Fibroblast of skin of right quadriceps (primary cell): ENCODE results near the gene CBLL1.

Experiments
- DNase-seq: peaks from one replicate; pipeline ENCODE4 v3.0.0-alpha.2; 2013

The CBLL1 gene

DNA sequence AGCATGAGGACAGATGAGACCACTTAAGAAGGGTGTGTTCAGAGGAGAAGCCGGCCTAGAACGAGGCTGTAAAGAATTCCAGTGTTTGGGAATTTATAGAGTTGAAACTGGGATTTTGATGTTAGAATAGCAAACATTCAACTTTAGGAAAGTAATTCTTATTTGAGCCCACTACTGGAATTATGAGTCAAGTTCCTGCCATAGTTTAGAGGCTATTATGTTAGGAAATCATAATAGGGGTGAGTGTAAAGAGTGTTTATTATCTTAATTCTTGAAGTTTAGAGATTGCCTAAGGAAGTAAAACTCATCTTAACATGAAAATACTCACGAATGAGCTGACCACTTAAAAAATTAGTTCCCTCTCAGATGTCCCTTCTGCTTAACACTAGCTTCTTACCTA lies 2.1 kb downstream of the CBLL1 start:
- no peak for DNase-seq

DNA sequence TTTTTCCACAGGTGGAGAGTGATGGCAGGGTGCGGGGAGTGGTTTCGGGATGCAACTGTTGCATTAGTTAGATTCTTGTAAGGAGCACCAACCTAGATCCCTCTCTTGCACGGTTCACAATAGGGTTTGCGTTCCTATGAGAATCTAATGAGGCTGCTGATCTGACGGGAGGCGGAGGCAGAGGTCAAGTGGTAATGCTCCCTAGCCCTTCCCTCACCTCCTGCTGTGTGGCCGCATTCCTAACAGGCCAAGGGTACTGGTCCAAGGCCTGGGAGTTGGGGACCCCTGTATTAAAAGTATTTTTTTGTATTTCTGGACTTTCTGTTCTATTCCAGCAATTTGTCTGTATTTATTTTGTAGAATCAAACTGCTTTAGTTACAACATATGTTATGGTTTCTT lies 7.2 kb downstream of the CBLL1 start:
- no peak for DNase-seq

DNA sequence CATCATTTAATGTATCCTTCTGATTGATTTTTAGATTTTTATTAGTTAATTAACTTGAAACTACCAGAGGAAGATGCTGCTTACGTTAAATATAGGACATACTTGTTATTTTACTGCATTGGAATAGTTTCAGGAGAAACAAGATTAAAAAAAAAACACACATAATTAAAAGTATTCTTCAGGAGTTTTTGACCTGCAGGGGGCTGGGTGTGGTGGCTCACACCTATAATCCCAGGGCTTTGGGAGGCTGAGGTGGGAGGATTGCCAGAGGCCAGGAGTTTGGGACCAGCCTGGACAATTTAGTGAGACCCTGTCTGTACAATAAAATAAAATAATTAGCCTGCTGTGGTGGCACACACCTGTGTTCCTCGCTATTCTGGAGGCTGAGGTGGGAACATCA lies 10.7 kb downstream of the CBLL1 start:
- DNase-seq = no peak

DNA sequence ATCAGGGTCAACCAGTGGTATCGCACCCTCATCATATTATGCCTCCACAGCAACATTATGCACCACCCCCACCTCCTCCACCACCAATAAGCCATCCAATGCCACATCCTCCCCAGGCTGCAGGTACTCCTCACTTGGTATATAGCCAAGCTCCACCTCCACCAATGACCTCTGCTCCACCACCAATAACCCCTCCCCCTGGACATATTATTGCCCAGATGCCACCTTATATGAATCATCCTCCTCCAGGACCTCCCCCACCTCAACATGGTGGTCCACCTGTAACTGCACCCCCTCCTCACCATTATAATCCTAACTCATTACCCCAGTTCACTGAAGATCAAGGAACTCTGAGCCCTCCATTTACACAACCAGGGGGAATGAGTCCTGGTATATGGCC lies 14.7 kb downstream of the CBLL1 start:
- no peak for DNase-seq

DNA sequence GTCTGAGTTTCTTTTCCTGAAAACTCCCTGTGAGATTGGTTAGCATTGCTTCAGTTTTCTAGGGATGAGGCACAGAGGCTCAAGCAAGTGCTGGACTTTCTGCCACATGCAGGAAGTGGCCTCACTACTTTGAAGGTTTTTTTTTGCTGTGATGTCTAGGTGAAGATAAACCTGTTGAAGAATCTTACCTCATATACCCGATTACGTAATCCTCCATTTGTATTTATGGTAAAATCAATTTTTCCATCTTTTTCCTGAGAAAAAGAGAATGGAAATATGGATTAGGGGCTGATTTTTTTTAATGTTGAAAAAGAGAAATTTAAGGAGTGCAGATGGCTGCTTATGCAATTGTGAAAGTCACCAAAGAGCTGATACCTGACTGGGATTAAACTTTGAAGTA lies 23.4 kb downstream of the CBLL1 start:
- no peak for DNase-seq

DNA sequence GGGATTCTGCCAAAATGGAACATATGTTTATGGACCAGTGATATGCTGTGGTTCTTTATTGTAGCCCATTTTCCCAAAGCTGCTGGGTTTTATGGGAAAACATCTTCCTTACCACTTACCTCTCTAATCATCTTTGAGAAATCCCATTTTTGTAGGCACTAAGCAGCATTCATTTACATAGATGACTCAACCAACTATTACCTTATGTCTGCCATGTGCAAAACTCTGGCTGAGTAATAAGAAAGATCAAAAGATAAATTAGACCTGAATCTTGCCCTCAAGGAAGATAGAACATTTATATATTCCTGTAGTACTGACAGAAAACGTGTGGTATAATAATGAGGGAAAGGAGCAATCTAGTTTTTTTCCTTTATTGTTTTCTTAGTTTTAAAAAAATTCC lies 24.3 kb downstream of the CBLL1 start:
- DNase-seq = no peak

DNA sequence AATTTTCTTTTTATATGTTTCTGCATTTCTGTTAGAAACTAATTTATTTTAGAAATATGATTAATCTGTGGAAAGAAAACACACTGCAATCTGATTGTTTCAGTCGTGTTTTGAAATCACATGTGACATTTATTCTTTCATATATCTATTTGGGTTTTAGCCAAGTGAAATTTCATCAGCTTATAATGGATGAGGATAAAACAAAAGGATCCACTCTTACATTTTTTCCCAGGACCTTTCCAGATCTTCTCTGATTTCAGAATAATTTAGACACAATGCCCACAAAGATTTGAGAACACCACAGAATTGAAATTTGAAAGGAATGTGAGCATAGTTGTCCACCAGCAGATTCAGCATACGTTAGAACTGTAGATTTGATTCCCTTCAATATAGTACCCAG lies 29.1 kb downstream of the CBLL1 start:
- no peak for DNase-seq

DNA sequence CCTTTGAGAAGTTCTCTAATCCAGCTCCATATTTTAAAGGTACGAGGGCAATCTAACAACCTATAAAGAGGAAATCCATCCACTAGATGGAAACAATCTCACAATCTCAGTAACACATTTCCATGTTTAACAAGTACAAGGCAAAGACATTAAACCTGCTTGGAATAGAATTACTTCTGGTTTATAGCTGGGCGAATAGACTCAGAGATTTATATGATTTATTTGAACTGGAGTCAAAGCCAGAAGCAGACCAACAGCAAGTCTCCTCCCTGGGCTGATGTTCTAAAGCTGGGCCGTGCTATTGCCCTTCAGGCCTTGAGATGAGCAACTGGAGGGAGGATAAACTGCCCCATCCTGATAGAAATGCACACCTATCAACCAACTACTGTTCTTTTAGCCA lies 33.8 kb downstream of the CBLL1 start:
- no peak for DNase-seq

DNA sequence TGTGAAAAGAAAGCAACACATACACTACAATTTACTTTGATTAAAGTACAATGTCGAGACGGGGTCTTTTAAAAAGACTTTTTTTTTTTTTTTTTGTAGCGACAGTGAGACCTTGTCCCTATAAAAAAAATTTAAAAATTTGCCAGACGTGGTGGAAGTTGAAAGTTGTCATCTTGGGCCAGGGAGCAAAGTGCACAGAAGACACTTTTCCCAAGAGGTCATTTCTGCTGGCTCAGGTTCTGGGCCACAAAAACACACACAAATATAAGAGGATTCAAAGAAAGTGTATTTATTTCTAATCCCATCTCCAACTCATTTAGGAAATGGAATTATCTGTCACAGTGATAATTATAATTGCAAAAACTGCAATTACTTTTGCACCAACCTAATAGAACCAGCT lies 34.3 kb downstream of the CBLL1 start:
- DNase-seq = no peak

DNA sequence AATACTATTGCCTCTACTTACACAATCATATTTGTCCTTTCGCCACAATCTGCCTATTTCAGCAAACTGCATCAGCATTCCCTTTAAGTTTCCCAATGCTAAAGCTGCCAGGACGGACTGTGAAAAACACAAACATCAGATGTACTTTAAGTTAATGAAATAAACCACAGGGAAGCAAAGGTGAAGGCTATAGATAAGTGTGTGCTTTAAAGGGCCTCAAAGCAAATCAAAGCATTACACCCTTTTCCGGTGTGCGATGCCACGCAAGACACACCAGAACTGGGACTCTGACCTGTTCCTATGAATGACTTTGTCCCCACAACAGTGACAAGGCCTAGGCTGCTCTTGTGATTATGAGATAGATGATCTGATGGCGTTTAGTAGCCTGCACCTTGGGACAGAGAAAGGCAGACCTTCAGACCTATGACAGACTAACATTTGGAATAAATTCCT lies 35.7 kb downstream of the CBLL1 start:
- DNase-seq = no peak

DNA sequence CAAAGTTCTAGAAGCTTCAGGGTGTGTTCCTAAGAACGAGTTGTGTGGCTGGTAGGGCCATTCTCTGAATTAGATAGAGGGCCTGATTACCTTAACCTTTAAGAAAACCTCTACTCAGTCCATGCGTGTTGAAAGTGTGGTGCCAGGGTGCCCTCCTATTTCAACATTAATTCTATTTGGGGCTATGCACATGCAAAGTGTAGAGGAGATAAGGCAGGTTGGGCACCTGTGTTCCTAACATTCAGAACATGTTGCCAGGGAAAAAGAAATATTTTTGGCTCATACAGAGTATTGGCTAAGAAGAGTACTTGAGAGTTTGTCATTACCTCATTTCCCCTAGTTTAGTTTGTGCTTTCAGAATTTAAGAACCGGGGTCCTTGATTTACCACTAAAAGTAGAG lies 38.4 kb downstream of the CBLL1 start:
- no peak for DNase-seq

DNA sequence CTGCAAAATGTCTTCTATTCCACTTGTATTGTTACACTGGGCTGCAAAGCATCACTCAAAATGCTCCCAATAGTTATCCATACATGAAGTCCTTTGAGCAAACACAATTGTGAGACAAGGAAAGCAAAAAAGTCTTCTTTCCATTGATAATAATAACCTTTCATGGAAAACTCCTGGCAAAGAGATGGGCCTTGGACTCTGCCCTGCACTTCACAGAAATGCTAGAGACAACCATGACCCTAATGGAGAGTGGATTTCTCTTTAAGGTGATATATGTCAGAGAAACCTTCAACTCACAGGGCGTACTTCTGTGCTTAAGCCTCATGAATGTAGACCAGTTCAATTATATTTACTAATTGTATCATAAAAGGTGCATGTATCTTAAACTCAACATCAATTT lies 39.7 kb downstream of the CBLL1 start:
- no peak for DNase-seq

DNA sequence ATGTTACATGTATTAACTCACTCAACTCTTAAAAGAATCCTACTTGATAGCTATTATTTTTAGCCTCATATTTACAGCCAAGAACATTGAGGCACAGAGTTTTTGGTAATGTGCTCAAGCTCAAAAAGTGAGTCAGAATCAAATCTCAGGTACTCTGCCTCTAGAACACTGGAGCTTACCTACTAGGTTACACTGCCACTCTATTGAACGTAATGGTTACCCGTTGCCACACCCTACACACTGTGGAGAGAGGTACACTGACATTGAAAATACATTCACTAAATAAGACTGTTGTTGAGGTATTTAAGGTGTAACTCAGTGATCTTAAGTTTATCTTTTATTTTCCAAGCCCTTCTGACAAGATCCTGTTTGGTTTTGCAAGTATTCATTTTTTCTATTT lies 41.2 kb downstream of the CBLL1 start:
- DNase-seq = no peak

DNA sequence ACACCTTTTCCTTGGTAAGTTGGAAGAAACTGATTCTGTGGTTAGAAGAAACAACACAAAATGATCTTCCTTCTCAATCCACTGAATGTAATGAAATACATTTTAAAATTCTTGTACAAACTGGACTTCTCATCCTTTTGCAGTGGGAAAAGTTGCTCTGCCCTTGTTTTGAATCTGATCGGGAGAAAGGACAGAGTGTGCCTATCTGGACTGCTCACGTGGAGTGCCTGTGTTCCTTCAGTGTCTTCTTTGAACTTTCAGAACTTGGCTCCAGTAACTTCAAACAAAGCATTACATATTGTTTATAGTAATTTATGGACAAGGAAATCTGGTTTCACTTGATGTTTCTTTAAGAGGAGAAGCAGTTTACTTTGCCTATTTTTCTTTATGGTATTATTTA lies 42.0 kb downstream of the CBLL1 start:
- DNase-seq = no peak

DNA sequence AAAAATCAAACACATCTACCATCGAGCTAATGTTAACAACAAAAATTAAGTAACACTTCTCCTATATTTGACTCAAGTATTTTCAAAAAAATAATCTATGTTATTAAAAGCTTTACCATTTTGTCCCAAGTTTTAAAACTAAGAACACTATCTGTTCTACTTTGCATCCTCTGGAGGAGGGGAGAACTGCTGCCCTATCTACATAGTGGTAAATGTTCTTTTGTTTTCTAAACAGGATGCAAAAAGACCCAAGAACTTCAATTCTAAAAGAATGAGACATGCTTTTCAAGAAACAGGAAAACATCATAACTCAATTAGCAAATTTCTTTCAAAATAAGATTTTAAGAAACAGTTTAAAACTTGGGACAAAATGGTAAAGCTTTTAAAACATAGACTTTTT lies 44.3 kb downstream of the CBLL1 start:
- DNase-seq = no peak

DNA sequence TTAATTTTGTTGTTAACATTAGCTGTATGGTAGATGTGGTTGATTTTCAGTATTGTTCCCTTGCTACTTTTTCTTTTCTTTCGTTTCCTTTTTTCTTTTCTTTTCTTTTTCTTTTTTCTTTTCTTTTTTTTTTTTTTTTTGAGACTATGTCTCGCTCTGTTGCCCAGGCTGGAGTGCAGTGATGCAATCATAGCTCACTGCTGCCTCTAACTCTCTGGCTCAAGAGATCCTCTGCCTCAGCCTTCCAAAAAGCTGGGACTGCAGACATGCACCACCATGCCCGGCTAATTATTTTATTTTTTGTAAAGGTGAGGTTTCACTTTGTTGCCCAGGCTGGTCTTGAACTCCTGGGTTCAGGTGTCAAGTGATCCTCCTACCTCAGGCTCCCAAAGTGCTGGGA lies 44.7 kb downstream of the CBLL1 start:
- DNase-seq = no peak

DNA sequence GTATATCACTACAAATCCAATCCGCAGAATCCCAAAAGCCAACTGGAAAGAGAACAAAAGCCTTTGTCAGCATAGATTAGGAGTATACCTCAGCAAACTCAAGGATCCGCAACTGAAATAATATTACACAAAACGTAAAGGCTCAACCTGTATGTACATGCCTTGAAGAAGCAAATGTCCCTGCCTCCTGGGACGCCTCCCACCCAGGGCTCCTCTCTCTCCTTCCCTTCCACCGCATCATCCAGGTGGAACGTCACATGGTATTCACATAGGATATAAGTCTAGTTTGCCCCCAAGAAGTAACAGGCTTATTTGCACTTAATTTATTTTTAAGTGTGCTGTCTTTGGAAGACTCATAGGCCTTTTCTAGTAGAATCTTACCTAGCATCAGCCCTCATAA lies 45.7 kb downstream of the CBLL1 start:
- no peak for DNase-seq

DNA sequence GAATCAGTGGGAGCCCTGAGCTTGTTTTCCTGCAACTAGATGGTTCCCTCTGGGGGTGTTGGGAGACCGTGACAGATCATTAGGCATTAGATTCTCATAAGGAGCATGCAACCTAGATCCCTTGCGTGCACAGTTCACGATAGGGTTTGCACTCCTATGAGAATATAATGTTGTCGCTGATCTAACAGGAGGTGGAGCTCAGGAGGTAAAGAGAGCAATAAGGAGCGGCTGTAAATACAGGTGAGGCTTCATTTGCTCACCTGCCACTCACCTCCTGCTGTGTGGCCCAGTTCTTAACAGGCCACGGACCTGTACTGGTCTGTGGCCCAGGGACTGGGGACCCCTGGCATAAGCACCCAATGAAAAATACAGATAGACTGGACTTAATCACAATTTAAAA lies 48.4 kb downstream of the CBLL1 start:
- DNase-seq = no peak

DNA sequence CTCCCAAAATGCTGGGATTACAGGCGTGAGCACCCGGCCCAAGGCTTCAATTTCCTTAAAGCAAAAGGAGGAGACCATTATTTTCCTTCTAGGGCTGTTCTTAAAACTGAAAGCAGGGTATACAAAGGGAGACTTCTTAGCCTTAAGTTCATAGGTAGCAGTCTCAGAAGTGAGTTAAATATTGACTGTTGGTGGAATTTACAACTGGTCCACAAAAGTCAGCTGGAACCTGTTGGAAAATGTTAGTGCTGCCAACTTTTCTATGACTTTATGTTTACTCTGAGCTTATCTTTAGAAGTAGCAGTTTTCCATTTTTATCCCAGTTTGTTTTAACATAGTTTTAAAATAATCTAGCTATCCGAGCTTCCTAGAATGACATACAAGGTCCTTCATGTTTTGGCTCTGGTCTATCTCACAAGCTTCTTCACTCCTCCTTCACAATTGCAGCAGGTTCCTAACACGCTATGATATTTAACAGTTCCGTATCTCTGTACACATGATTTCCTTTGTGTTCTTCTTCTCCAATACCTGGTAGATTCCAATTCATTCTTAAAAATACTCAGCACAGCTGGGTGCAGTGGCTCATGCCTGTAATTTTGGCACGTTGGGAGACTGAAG lies 55.8 kb downstream of the CBLL1 start:
- no peak for DNase-seq

DNA sequence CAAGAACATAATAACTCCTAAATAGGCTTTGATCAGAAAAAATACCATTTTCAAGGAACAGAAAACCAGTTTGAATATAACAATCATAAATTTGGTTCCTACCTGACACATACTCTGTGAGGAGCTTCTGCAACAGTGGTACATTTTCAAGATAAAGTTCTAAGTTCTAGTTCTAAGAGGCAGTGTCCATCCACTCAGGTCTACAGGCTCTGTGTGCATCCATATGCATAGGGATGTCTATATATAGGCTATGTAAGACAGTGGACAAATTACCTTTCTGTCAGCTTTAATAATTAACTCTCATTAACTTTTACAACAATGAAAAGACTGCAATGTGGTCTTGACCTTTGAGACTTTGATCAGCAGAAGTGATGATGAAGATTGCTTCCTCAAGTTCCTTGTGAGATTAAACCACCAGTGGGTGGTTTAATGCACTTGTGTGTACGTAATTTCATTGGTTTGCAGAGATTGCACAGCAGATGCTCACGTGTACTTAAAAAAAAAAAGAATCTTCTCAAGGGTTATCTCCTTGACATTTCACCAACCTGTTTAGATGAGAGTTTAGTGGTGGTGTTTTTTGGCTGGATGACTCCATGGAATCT lies 59.2 kb downstream of the CBLL1 start, which contains the start of gene SLC26A3:
Gene SLC26A3, minus strand, starts transcription at position 215 of the 602 bp plus-strand sequence. CDS start 8,714 bp downstream, outside the sequence.
- DNase-seq = no peak

DNA sequence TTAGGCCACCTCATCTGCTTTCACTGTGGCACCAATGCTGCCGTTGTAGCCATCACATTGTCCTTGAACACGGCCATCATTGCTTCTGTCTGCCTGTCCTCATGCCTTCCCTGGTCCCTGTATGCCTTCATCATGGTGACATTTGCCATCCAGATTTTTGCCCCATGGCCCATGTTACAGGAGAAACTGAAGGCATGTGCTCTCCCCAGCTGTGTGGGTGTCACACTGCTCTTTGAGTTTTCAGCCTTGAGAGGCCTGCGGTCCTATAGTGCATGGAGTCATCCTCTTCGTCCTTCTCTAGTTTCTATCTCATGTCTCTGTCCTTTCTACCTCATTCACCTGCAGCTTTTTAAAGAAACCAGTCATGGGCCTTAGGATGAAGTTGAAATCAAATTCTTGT lies 65.2 kb downstream of the CBLL1 start:
- no peak for DNase-seq

DNA sequence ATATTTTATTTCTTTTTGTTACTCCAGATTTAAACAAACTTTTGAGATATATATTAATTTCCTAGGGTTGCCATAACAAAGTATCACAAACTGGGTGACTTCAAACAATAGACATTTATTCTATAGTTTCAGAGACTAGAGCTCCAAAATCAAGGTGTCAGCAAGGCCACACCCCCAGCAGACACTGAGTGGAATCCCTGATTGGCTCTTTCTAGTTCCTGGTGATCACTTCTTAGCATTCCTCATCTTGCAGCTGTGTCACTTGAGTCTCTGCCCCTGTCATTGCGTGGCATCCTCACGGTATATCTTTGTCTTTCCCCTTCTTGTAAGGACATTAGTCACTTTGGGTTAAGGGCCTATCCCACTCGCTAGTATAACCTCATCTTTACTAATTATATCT lies 66.7 kb downstream of the CBLL1 start:
- DNase-seq = no peak
